ENCODE measurements around the gene PRDX2.
"Not testable (repeated sequence)": the region's sequence is repeated elsewhere in the genome, so short reads cannot be mapped to it uniquely, and the experiment has no call there.

Gene PRDX2

GRCh38 chr19:12801466-12802266, at the start of gene PRDX2, which contains the start of gene THSD8:
Gene PRDX2, minus strand, starts transcription at chr19:12801800. Its CDS starts 539 bp downstream, at chr19:12801261.
Gene THSD8, plus strand, starts transcription at chr19:12802069. Its CDS starts 3 bp downstream, at chr19:12802072.
- TF ChIP-seq CTCF (IDR thresholded peaks at IDR 0.05; ENCODE audit: control insufficient read depth, insufficient read depth, low read depth, low read length, missing control alignments), result peak; percentile 4
- no peak for DNase-seq (ENCODE audit: low read depth)
- peak within 1 kb of the TSS; percentile 86 for H3K4me3 ChIP-seq (ENCODE audit: control insufficient read depth, low read depth, low read length)

- peak overlapping the region; percentile 20 for H3K4me3 ChIP-seq (ENCODE audit: control insufficient read depth, low read depth, low read length)
- peak; percentile 78 for TF ChIP-seq CTCF (IDR thresholded peaks at IDR 0.05; ENCODE audit: control insufficient read depth, insufficient read depth, low read depth, low read length, missing control alignments)
These were observed 45.8 kb upstream of the PRDX2 start for GRCh38 chr19:12847159-12848139.

GRCh38 chr19:12846613-12847012, 45.0 kb upstream of the PRDX2 start:
- not testable (repeated sequence) for DNase-seq (ENCODE audit: low read depth); H3K4me3 ChIP-seq (ENCODE audit: control insufficient read depth, low read depth, low read length)

More at GRCh38 chr19:12847159-12848139, 45.8 kb upstream of the PRDX2 start:
- peak; percentile 17 for DNase-seq (ENCODE audit: low read depth)

- H3K4me3 ChIP-seq (ENCODE audit: control insufficient read depth, low read depth, low read length), result no peak overlapping the region
- TF ChIP-seq CTCF (IDR thresholded peaks at IDR 0.05; ENCODE audit: control insufficient read depth, insufficient read depth, low read depth, low read length, missing control alignments), result no peak
- DNase-seq (ENCODE audit: low read depth), result no peak
These were observed 42.6 kb upstream of the PRDX2 start for GRCh38 chr19:12843999-12844732.

GRCh38 chr19:12843328-12843727, 41.7 kb upstream of the PRDX2 start:
- no peak overlapping the region for H3K4me3 ChIP-seq (ENCODE audit: control insufficient read depth, low read depth, low read length)
- TF ChIP-seq CTCF (IDR thresholded peaks at IDR 0.05; ENCODE audit: control insufficient read depth, insufficient read depth, low read depth, low read length, missing control alignments), result no peak
- DNase-seq (ENCODE audit: low read depth), result no peak

- no peak for TF ChIP-seq CTCF (IDR thresholded peaks at IDR 0.05; ENCODE audit: control insufficient read depth, insufficient read depth, low read depth, low read length, missing control alignments)
- no peak for DNase-seq (ENCODE audit: low read depth)
- H3K4me3 ChIP-seq (ENCODE audit: control insufficient read depth, low read depth, low read length), result no peak overlapping the region
These were observed 40.9 kb upstream of the PRDX2 start for GRCh38 chr19:12842511-12842910.

Measured in AG09309 (cell line).